ENCODE data around the gene CD1C.
"Not testable (repeated sequence)": the region's sequence is repeated elsewhere in the genome, so short reads cannot be mapped to it uniquely, and the experiment has no call there.

CD1C gene

DNA sequence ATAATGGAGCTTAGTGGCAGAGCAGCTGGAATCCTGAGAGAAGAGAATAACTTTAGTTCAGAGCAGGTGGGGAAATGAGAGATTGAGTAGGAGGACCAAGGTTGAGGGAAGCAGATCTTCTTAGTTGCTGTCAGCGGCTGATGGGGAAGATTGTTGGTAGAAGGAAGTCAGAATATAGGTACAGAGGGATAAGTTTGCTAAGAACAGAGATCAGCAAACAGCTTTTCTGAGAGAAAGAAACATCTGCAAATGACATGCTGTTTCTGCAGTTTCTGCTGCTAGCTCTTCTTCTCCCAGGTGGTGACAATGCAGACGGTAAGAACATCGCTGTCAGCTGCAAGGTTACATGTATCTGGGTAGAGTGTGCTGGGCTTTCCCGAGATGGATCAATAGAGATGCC, at the start of gene CD1C:
TSS of gene CD1C (plus strand) at position 113 of the 400 bp plus-strand sequence. CDS start at position 255, 142 bp downstream.
- in situ Hi-C loops (cut with MboI; ENCODE audit: low sequenced_read_pairs), result no loop called here

DNA sequence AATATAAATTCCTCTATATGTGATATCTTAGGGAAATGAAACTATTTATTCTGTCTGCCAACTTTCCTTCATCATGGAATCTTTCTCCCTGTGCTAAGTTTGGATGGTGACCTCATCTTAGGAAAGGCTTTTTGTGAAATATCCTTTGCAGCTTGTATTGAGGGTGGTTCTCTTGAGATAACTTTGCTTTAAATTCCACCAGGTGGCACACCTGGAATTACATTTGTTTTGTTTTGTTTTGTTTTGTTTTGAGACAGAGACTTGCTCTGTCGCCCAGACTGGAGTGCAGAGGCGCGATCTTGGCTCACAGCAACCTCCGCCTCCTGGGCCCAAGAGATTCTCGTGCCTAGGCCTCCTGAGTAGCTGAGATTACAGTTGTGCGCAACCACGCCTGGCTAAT, 43.1 kb upstream of the CD1C start:
- in situ Hi-C loops (cut with MboI; ENCODE audit: low sequenced_read_pairs), result no loop called here

DNA sequence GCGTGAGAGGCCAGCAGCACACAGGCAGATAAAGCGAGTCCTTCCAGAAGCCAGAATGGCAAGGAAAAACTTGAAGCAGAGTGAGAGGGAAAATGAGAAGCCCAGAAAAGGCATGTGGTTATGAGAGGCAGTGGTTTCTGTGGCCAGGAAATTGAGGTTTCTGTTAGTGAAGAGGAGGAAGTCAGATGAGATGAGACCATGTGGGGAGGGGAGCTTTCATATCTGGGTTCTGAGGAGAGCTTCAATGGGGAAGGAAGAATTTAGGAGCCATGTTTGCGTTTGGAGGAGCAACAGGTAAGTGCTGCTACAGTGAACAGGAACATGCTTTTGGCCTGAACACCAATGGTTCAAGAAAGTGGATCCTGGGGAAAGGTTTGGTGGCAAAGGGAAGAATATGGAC, 41.6 kb upstream of the CD1C start:
- in situ Hi-C loops (cut with MboI; ENCODE audit: low sequenced_read_pairs), result no loop called here

DNA sequence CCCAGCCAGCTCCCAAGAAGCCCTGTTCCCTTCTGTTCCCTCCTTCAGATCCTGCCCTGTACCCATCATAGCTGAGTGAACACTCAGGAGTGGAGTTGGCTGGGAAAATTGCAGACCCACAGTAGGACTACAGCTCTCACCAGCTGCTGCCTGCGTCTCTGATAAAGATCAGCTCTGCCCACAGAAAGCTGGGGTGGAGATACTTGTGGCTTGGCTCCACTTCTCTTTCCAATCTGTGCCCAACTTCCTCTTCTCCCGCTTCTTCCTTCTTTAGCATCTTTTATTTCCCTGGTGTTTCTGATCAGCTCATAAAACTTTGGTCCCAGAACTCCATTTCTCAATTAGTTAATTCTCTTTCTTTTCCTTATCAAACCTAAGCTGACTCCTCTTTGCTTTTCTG, 41.0 kb upstream of the CD1C start:
- in situ Hi-C loops (cut with MboI; ENCODE audit: low sequenced_read_pairs), result no loop called here

DNA sequence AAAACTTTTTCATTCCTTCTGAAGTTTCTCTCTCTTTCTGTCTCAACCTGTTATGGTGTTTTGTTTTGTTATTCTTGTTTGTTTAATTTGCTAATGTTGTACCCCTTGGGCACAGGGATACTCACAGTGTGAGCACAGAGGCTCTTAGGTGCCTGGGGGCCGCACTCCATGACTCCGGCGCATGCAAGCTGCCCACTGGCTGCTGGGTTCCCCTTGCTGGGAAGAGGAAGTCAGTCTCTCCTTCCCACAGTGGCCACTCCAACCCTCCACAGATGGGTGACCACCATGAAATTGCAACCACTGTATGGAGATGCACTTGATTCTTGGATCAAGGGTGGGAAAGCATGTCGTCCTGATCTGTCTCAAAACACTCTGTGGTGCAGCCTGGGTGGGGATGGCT, 40.1 kb upstream of the CD1C start:
- in situ Hi-C loops (cut with MboI; ENCODE audit: low sequenced_read_pairs), result no loop called here

DNA sequence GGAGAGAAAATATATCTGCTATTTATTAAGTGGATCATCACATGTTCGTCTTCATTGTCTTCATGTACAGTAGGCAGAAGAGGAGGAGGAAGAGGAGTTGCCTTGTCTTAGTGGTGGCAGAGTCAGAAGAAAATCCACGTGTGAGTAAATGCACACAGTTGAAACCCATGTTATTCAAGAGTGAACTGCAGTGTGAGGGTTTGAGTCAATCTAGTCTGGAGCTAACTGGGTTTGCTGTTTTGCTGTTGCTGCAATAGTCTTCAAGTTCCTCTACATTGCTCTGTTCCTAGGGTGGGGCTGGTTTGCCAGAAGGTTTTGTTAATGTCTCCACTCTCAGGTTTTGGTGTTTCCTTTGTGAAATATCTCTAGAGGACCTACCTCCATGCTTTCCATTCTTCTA, 38.6 kb upstream of the CD1C start:
- in situ Hi-C loops (cut with MboI; ENCODE audit: low sequenced_read_pairs), result no loop called here

DNA sequence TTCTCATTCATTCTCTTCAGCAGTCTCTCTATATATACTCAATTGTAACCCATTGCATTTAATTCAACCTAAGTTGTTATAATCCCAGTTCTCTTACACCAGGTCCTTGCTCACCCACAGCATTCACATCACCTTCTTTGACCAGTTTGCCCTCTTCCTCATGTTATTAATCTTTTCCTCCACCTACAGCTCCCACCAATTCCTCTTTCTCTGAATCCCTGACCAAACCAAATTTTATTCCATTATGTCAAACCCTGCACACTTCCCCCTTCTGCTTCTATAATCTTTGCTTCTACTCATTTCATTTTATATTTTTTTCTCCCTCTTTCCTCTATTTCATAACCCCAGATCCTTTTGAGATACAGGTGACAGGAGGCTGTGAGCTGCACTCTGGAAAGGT, 34.1 kb upstream of the CD1C start:
- in situ Hi-C loops (cut with MboI; ENCODE audit: low sequenced_read_pairs), result no loop called here

DNA sequence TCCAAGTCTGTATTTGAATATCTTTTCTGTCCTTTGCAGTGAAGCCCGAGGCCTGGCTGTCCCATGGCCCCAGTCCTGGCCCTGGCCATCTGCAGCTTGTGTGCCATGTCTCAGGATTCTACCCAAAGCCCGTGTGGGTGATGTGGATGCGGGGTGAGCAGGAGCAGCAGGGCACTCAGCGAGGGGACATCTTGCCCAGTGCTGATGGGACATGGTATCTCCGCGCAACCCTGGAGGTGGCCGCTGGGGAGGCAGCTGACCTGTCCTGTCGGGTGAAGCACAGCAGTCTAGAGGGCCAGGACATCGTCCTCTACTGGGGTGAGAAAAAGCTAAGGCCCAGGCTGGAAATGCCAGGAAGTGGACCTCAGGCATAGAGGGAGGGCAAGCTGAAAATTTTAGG, 33.0 kb upstream of the CD1C start:
- in situ Hi-C loops (cut with MboI; ENCODE audit: low sequenced_read_pairs), result not testable (repeated sequence)

DNA sequence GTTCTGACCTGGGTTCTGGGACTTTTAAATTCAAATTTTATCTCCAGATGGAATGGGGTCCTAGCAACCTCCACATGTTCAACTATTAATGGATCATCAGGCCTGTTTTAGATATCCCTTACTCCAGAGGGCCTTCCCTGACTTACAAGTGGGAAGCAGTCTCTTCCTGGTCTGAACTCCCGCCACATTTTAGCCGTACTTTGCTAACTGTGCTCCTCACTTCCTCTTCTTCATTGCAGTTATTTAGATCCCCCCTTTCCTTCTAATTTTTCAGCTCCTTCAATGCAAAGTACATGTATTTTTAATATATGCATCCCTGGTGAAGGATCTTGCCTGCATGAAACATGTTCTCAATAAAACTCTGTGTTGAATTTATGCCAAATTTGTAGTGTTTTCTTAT, 31.8 kb upstream of the CD1C start:
- in situ Hi-C loops (cut with MboI; ENCODE audit: low sequenced_read_pairs), result no loop called here

DNA sequence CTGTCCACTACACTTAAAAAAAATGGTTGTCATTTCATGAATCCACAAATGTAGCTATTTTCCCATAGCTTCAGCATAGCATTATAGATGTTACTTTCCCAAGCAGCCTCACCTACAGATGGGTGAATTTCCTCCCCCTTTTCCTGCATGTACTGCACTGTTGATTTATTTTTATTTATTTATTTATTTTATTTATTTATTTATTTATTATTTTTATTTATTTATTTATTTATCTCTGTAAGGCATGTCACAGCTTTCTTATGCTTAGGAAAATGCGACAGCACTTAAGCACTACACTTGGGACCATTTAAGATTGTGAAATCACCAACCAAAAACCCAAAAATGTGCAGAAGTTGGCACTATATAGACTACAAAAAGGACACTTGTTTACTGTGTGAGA, 30.6 kb upstream of the CD1C start:
- in situ Hi-C loops (cut with MboI; ENCODE audit: low sequenced_read_pairs), result no loop called here

DNA sequence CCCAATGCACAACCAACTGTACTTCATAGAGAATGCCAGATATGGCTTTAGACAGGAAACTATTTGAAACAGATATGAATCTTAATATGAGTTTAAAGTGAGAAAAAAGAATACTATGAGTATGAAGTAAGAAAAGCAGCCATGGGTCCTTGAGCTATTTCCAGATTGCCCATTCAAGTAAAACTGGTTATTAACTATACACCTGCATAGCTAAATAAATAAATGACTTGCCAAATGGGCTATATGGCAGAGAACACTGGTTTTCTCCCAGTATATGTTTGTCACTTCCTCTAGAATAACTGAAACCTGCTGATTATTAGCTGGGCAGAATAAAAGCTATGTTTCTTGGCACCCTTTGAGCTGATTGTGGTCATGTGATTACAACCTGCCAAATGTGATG, 17.0 kb upstream of the CD1C start:
- in situ Hi-C loops (cut with MboI; ENCODE audit: low sequenced_read_pairs), result no loop called here

DNA sequence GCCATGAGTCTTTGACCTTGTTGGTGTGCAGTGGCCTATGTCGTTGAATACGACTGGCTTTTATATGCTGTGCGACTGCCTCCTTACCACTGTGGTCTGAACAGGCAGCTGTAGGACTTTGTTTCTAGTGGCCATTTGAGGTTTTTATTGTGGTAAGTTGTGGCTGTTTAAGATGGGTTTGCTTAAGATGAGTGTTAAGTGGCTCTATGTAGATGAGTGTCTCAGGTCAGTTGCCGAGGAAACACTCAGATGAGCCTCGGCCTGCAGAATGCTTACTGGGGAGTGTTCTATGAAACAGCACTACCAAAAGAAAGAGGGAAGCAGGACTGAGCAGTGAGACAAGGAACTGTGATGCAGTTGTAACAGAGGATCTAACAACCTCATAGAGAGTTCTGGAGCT, 14.9 kb upstream of the CD1C start:
- in situ Hi-C loops (cut with MboI; ENCODE audit: low sequenced_read_pairs), result no loop called here

DNA sequence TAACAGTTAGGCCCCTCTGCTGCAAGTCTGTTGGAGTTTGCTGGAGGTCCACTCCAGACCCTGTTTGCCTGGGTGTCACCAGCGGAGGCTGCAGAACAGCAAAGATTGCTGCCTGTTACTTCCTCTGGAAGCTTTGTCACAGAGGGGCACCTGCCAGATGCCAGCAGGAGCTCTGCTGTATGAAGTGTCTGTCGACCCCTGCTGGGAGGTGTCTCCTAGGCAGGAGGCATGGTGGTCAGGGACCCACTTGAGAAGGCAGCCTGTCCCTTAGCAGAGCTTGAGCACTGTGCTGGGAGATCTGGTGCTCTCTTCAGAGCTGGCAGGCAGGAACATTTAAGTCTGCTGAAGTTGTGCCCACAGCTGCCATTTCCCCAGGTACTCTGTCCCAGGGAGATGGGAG, 7.3 kb upstream of the CD1C start:
- in situ Hi-C loops (cut with MboI; ENCODE audit: low sequenced_read_pairs), result not testable (repeated sequence)

DNA sequence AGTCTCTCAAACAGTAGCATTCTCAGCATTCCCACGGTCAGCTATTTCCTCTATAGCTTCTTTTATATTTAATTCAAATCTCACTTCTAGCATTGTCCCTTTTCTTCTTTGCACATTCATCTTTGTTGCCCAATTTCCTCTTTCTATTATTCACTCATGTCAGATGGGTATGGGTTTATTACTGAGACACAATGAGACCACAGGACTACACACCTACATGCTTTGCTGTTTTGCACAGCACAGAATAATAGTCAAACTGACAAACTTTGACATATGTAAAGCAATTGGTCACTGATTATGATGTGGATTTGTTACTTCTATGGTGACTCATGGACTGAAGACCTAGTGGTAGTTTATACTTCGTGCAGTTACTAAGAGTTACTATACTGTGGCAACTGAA, 5.8 kb upstream of the CD1C start:
- in situ Hi-C loops (cut with MboI; ENCODE audit: low sequenced_read_pairs), result no loop called here

DNA sequence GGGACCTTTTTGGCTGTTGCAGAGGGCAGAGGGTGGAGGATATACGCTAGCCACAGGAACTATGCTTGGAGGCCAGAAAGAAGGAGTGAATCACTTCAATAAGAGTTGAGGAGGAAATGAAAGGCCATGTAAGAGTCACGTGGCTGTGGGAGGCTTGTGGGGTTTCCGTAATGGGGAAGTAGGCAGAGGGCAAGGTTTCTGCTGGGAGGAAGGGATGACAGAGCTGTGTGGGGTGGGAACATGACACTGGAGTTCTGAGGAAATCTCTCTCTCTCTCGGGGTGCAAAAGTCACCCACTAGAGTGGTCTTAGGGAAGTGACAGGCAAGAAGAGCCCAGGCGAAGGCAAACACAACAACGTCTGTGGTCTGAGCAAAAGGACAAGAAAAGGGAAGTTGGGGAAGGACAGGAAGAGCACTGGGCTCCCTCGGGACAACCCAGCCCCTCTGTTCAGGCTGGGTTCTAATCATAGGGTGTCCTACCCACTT, 3.9 kb upstream of the CD1C start:
- in situ Hi-C loops (cut with MboI; ENCODE audit: low sequenced_read_pairs), result no loop called here

DNA sequence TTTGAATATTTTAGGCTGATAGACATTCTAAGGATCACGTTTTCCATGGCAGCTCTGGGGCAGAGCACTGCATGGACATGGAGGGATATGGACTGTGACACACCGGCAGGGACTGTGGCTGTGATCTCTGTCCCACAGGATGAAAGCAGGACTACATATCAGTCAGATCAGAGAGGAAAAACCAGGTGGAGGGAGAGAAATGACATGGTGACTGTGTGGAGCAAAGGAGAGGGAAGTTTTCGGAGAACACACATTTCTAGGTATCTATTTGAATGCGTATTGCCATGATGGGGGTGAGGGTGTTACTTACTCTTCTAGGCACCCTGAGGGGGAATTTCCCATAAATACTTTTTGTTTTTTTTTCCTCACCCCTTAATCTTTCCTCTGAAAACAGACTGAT, 3.2 kb upstream of the CD1C start:
- in situ Hi-C loops (cut with MboI; ENCODE audit: low sequenced_read_pairs), result no loop called here

DNA sequence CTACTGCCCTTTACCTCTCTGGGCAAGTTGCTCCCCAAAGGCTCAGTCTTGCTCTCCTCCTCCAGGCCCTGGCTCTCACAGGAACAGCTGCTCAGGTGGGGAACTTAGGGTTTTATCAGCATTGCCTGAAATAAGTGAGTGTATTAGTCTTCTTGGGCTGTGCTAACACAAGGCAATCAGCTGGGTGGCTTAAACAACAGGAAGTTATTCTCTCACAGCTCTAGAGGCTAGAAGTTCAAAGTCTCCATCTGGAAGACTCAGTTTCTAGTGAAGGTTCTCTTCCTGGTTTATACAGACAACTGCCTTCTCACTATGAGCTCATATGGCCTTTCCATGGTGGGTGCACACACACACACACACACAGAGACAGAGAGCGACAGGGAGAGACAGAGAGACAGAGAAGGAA, 2.8 kb upstream of the CD1C start:
- in situ Hi-C loops (cut with MboI; ENCODE audit: low sequenced_read_pairs), result no loop called here

DNA sequence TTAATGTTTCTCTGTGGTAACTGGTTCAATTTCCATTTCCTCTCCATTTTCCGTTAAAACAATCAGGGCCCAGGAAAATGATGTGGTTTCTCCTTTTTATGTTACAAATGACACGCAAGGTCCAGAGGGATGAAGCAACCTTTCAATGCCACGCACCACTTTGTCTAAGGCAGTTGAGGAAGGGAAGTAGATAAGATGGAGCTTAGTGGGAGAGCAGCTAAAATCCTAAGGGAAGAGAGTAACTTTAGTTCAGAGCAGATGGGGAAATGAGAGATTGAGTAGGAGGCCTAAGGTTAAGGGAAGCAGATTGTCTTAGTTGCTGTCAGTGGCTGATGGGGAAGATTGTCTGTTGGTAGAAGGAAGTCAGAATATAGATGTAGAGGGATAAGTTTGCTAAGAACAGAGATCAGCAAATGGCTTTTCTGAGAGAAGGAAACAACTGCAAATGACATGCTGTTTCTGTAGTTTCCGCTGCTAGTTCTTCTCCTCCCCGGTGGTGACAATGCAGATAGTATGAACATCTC, 660 bp downstream of the CD1C start:
- in situ Hi-C loops (cut with MboI; ENCODE audit: low sequenced_read_pairs), result no loop called here

DNA sequence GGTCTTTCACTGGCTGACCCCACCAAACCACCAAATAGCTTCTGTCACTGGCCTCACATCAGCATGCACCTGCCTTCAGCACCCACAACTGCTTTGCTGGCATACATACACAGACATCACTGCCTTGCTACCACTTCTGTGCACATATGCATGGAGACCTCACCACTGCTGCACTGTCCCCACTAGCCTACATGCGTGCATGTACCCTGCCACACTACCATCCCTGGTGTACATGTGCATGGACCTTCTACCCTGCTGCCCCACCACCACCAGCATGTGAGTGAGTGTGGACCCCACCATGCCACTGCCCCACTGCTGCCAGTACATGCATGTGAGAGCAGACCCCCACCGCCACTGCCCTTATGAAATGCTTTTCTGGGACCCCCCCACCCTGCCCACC, 6.1 kb downstream of the CD1C start:
- in situ Hi-C loops (cut with MboI; ENCODE audit: low sequenced_read_pairs), result no loop called here

DNA sequence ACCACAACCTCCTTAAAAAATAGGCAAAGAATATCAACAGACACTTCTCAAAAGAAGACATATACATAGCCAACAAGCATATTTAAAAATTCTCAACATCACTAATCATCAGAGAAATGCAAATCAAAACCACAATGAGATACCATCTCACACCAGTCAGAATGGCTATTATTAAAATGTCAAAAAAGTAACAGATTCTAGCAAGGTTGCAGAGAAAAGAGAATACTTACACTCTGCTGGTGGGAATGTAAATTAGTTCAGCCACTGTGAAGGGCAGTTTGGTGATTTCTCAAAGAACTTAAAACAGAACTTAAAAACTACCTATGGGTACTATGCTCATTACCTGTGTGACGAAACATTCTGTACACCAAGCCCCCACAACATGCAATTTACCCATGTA, 20.9 kb downstream of the CD1C start:
- in situ Hi-C loops (cut with MboI; ENCODE audit: low sequenced_read_pairs), result no loop called here

DNA sequence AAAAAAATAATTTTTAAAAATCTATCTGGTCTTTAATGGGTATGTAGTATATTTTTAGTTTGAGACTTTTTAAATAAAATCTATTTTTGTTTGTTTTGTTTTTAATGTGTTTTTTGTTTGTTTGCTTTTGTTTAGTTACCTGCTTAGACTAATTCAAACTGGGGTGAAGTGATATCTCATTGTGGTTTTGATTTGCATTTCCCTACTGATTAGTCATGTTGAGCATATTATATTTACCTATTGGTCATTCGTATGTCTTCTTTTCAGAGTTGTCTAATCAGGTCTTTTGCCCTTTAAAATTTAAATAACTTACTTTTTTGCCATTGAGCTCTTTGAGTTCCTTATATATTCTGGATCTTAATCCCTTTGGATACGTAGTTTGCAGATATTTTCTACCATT, 21.3 kb downstream of the CD1C start:
- in situ Hi-C loops (cut with MboI; ENCODE audit: low sequenced_read_pairs), result no loop called here

DNA sequence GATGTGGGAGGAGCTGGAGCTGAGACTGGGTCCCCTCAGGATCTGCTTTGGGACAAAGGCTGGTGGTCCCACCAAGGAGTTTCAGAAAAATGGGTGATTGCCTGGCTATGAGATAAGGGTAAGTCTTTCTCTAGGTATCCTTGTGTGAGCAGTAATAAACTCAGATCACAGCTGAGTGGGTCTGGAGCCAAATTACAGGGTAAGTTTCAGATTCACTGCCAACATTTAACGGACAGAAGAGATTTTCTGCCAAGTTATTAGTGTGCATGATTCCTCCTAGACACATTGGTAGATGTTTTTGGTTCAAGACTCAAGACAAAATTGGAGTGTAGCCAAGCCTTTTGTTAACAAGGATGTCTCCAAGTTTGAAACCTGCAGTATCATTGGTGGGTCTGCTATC, 34.1 kb downstream of the CD1C start:
- in situ Hi-C loops (cut with MboI; ENCODE audit: low sequenced_read_pairs), result no loop called here

DNA sequence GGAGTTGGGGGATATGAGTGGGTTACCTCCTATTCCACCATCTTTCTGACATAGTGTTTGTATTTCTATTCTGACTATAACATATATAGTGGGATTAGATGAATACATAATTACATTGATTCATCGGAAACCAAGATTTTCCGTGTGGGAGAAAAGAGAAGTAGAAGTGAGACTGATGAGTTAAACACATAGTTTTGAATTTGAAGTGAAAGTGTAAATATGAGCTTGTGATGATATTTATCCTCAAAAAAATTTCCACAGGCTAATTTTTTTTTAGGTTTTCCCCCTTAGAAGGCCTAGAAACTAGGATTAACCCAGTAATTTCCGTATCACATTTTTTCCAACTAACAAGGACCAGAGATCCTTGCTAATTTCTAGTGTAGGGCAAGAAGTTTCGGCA, 34.7 kb downstream of the CD1C start:
- in situ Hi-C loops (cut with MboI; ENCODE audit: low sequenced_read_pairs), result no loop called here

DNA sequence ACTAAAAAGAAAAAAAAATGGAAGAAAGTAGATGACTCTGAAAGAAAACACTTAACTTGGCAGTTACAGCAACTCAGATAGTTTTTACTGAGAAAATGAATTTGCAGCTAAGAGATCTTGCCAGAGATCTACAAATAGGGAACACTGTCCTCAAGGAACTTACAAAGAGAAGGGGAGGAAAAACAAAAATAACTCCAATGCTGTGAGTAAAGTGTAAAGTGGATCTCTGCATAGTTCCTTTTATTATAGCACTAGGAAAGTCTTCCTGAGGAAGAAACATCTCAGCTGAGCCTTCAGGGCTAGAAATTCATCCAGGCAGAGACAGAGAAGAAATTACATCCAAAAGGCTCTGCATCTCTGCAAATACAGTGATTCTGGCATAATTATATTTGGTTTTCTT, 37.8 kb downstream of the CD1C start:
- in situ Hi-C loops (cut with MboI; ENCODE audit: low sequenced_read_pairs), result no loop called here
